Lower lobe of right lung (tissue), 2 donors: ENCODE results near the gene AAGAB. TPM values are rescaled to one million over a fixed set of nuclear protein-coding genes. Genes with fewer than 3 reads are reported as not detected.
A peak's percentile ranks its signal among the peaks of the same experiment; 100 is the strongest.

Source experiments
- ATAC-seq, 2 donors: fragments of 200-7000 bp; cut with Tn5 transposase; one replicate each; pipeline ENCODE4 v1.9.1; 2020 to 2022; ENCODE audit warnings: mild to moderate bottlenecking in 2 of 2, moderate library complexity in 2 of 2
- DNase-seq: peaks from one replicate; pipeline ENCODE4 v3.0.0-alpha.2; 2020
- H3K27ac ChIP-seq: fragments of 200-600 bp; one replicate; pipeline ENCODE4 v1.8.0; 2022
- H3K27me3 ChIP-seq: fragments of 200-600 bp; one replicate; pipeline ENCODE4 v1.8.0; 2022; ENCODE audit warnings: low read depth
- H3K36me3 ChIP-seq: fragments of 200-600 bp; one replicate; pipeline ENCODE4 v1.8.0; 2022; ENCODE audit warnings: mild to moderate bottlenecking
- H3K4me1 ChIP-seq: fragments of 200-600 bp; one replicate; pipeline ENCODE4 v1.8.0; 2022
- H3K4me3 ChIP-seq: fragments of 200-600 bp; one replicate; pipeline ENCODE4 v1.8.0; 2022; ENCODE audit warnings: mild to moderate bottlenecking
- H3K9me3 ChIP-seq: fragments of 200-600 bp; one replicate; pipeline ENCODE4 v1.8.0; 2022
- CTCF ChIP-seq: fragments of 200-600 bp; IDR thresholded peaks from one replicate; pipeline ENCODE4 v1.8.0; 2022; ENCODE audit warnings: antibody characterized with exemption, mild to moderate bottlenecking
- intact Hi-C: fragments of 100-400 bp; cut with DNase I; formaldehyde crosslinking; loops from one replicate; pipeline ENCODE4 v1.11.0; 2022
- total RNA-seq: library from RNA; stranded (reverse); fragmentation: NEBNext Ultra II Directional; extraction: Animal tissue kit (Norgen Biotek cat#: 25700); gene quantifications from one replicate; pipeline ENCODE4 v1.2.1, GENCODE V29; 2021
- donor health status: DM: no; HTN: yes; CAD: no; lungs with severe emphysema.

Gene AAGAB
- total RNA-seq, 1 donor from 2014 or later: 24.9 TPM

DNA sequence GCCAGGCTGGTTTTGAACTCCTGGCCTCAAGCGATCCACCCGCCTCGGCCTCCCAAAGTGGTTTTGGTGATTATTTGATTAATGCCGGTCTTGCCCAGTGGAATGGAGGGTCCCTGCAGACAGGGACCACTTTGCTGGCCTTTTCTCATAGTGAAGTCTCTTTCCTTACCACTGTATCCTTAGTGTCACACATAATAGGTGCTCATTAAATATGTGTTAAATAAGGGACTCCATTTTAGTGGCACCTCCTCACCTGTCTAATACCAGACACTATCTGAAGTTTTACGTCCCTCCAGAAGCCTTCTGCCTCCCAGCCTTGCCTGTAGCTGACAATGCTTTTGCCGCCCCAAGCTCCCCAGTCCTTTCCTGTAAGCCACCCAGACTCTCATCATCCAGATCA lies 91.3 kb downstream of the AAGAB start:
- Histone ChIP-seq H3K36me3 (peaks cover 27% of the 10 kb centered on the region), H3K4me3 (no peak overlapping the region), H3K4me1 (peaks cover 31% of the 10 kb centered on the region), H3K27me3 (no peaks in the 10 kb centered on the region), H3K27ac (no peak overlapping the region), H3K9me3 (no peaks in the 10 kb centered on the region)
- TF ChIP-seq CTCF: no peak
- DNase-seq (no peak), ATAC-seq (no peak)
- intact Hi-C loops: no loop called here

DNA sequence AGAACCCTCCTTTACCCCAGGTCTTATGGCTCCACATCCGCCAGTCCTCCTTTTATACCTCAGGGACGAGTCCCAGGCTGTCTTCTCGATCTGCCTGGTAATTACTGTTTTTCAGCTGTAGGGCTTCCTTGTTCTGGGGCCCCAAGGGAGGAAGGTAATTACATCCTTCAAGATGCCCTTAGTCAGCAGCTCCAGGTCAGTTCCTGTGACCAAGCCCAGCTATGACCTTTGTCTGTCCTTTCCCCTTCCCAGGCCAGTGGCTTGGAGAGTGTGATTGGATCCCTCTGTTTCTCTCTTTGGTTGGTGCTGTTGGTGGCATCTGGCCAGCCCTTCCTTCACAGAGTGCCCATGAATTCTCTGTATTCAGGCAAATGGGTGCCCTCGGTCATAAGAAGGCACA lies 92.6 kb downstream of the AAGAB start:
- no peaks in the 10 kb centered on the region for H3K9me3 ChIP-seq
- peaks cover 22% of the 10 kb centered on the region for H3K36me3 ChIP-seq
- no peaks in the 10 kb centered on the region for H3K27me3 ChIP-seq
- no peak for TF ChIP-seq CTCF
- intact Hi-C loops: no loop called here
- H3K4me3 ChIP-seq: no peak overlapping the region
- ATAC-seq: no peak
- H3K27ac ChIP-seq: no peak overlapping the region
- no peak for DNase-seq
- peaks cover 26% of the 10 kb centered on the region for H3K4me1 ChIP-seq

DNA sequence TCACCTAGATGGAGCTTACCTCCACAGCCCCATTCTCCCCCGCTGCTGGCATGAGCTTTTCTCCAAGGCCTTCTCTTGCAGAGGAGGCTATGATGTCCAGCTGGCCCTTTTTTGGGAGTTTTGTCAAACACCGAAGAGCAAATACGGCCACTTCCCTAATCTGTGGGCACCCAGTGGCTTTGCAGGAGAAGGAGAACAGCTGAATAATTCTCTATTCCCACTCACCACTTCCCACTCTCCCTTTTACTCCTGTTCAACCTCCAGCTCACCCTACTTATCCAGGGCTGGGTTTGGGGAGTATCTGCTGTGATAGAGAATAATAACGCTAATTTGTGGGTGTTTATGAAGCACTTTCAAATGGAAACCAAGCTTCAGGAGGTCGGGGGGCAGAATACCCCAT lies 93.0 kb downstream of the AAGAB start:
- no peak for TF ChIP-seq CTCF
- Histone ChIP-seq H3K4me3 (no peak overlapping the region), H3K36me3 (peaks cover 17% of the 10 kb centered on the region), H3K4me1 (peaks cover 26% of the 10 kb centered on the region), H3K27me3 (no peaks in the 10 kb centered on the region), H3K27ac (no peak overlapping the region), H3K9me3 (no peaks in the 10 kb centered on the region)
- DNase-seq (no peak), ATAC-seq (no peak)
- intact Hi-C loops: no loop called here

GRCh38 chr15:67158367-67158766 lies 96.1 kb downstream of the AAGAB start:
- H3K4me3 ChIP-seq: no peak overlapping the region
- peaks cover 13% of the 10 kb centered on the region for H3K4me1 ChIP-seq
- no peak for ATAC-seq
- intact Hi-C loops: no loop called here
- no peaks in the 10 kb centered on the region for H3K9me3 ChIP-seq
- TF ChIP-seq CTCF: no peak
- DNase-seq: no peak
- no peaks in the 10 kb centered on the region for H3K27me3 ChIP-seq
- H3K36me3 ChIP-seq: no peaks in the 10 kb centered on the region
- H3K27ac ChIP-seq: no peak overlapping the region

GRCh38 chr15:67157521-67158252 lies 96.8 kb downstream of the AAGAB start:
- TF ChIP-seq CTCF: no peak
- Histone ChIP-seq H3K4me3 (no peak overlapping the region), H3K36me3 (no peaks in the 10 kb centered on the region), H3K9me3 (no peaks in the 10 kb centered on the region), H3K27me3 (no peaks in the 10 kb centered on the region), H3K27ac (peak overlapping the region; percentile 13), H3K4me1 (peaks cover 13% of the 10 kb centered on the region)
- ATAC-seq (no peak), DNase-seq (no peak)
- intact Hi-C loops: no loop called here
